LNCaP clone FGC (cell line): ENCODE data around the gene BORCS5.
"Not testable (repeated sequence)": the region's sequence is repeated elsewhere in the genome, so short reads cannot be mapped to it uniquely, and the experiment has no call there.

ENCODE experiments used
- DNase-seq: peaks from one replicate; pipeline ENCODE4 v3.0.0-alpha.2; 2011; ENCODE audit warnings: low read depth
- H3K4me3 ChIP-seq: 2 replicates; pipeline ENCODE4 v1.5.1; 2011; ENCODE audit warnings: mild to moderate bottlenecking, low read depth, low read length, control low read depth
- CTCF ChIP-seq: IDR thresholded peaks from 2 replicates; pipeline ENCODE4 v1.5.1; 2012; ENCODE audit warnings: mild to moderate bottlenecking; ENCODE audit not compliant: control insufficient read depth, insufficient read depth; ENCODE audit errors: extremely low read depth

BORCS5 gene

GRCh38 chr12:12501121-12501520 lies 144.2 kb downstream of the BORCS5 start:
- TF ChIP-seq CTCF: no peak
- no peak for DNase-seq
- no peak overlapping the region for H3K4me3 ChIP-seq

- H3K4me3 ChIP-seq, DNase-seq: not testable (repeated sequence)
Observed at GRCh38 chr12:12502130-12502814, 145.4 kb downstream of the BORCS5 start.

- no peak for DNase-seq
- no peak for TF ChIP-seq CTCF
- no peak overlapping the region for H3K4me3 ChIP-seq
Observed at GRCh38 chr12:12502815-12503151, 145.9 kb downstream of the BORCS5 start.

DNA sequence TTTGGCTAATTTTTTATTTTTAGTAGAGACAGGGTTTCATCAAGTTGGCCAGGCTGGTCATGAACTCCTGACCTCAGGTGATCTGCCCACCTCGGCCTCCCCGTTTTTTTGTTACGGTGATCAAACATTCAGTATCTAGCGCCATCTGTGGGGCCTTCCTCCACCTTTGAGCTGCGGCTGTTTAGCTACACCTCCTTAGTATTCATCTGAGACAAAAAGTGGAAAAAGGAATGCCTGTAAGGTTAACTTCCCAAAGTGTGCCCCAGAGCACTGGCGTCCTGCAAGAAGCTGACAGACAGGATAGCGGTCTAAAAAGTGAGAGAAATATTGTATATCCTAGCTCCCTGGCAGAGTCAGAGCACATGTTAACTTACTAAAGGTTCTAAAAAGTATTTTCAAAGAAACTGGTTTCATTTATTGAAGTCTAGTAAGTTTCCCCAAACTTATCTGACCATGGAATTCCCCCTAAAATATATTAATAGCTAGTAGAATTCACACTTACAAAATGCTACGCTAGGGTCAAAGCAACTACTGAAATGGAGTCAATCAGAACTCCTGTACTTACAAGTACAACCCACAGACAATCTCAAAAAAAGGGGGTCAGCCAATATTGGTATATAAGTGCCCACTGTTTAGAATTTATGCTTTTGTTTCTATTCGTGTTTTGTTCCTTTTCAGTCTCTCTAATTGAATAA lies 146.7 kb downstream of the BORCS5 start:
- DNase-seq: no peak
- TF ChIP-seq CTCF: no peak
- H3K4me3 ChIP-seq: no peak overlapping the region

GRCh38 chr12:12505544-12506495 lies 148.9 kb downstream of the BORCS5 start:
- no peak for DNase-seq
- peak overlapping the region; percentile 12 for H3K4me3 ChIP-seq
- peak; percentile 16; the same call in 1 of the 2 replicates for TF ChIP-seq CTCF

DNA sequence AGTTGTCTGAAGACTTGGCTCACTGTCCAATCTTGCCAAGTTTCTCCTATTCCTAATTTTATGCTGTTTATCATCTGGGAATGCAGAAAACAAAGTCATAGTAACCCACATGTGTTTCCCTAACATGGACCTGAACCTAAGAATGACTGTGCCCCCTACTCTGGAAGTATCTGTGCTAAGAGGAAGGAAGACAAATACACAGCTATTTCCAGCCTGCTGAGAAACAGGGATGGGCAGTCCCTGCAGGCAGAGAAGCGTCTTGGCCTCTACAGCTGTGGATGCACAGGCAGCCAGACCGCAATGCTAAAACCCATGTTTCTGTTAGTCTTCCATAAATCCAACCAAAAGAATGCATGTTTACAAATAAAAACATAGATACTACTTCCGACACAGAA lies 149.6 kb downstream of the BORCS5 start:
- no peak overlapping the region for H3K4me3 ChIP-seq
- DNase-seq: no peak

More for the DNA sequence above, 149.6 kb downstream of the BORCS5 start:
- TF ChIP-seq CTCF: no peak
